Testis (tissue), 2 donors: ENCODE measurements around the gene CDC7.

Source experiments
- CTCF ChIP-seq, 3 experiments: fragments of 450-650 bp in 2 of 3; fragments of 200-600 bp in 1 of 3; sonication (generic) in 1 of 3; IDR thresholded peaks; one replicate each; pipeline ENCODE4 v1.5.1; 2016 to 2019; ENCODE audit warnings: antibody characterized with exemption in 3 of 3, mild to moderate bottlenecking in 2 of 3, moderate library complexity in 1 of 3
- POLR2A ChIP-seq: fragments of 450-650 bp; IDR thresholded peaks from one replicate; pipeline ENCODE4 v1.6.1; 2017; ENCODE audit warnings: antibody characterized with exemption, mild to moderate bottlenecking, moderate library complexity

DNA sequence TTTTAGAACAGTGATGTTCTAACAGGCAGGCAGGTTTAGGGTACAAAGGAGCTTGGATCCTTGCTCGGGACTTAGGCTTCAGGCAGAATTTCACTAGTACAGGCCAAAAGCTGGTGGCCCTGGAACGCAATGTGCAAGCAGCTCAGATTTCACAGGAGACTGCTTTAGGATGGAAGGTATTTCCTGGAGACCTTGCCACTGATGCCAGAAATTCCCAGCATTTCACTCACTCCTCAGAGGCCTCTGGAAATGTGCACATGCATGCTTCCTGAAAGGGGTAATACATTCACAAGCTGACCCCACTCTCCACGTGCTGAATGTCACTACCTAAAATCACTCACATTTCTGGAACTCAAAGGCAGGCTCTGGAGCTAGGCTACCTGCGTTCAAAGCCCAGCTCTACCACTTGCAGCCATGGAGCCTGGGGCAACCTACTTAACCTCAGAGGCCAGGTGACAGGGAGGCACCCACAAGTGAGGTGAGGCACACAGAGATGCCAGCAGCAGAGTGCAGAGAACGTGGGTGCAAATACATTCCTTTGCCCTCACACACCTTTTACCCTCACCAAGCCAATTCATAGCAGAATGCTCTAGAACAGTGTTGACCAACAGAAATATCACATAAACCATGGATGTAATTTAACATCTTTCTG, 56.5 kb downstream of the CDC7 start:
- TF ChIP-seq CTCF (IDR thresholded peaks at IDR 0.05) (no peak), POLR2A (no peak)
